GM04503 (cell line): Measurements from ENCODE around the gene NOC4L.
A peak's percentile ranks its signal among the peaks of the same experiment; 100 is the strongest.

Experiments used
- DNase-seq: peaks from one replicate; pipeline ENCODE4 v3.0.0-alpha.2; 2012; ENCODE audit warnings: low read depth

NOC4L gene

DNA sequence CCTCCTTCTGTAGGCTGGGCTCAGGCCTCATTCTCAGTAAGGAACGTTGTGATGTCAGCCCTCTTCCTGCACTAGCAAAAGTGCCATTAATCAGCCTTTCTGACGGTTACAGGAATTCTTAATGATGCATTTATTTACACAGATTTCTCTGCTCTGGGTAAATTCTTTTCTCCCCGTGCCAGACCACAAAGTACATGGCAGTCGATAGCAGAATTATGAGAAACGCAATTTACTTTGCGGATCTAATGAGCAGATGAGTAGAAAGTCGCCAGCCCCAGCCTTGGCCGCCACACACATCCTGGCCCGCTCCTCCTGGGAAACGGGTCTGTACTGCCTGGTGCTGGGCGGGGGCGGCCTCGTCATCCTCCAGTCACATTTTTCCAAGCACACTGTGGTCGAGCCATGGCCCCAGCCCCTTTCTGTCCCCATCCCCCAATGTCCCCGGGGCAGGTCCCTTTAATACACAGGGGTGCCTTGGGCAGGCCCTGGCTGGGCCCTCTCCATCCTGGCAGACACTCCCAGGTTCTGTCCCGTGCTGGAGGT lies 25.9 kb downstream of the NOC4L start:
- peak; percentile 78 for DNase-seq

DNA sequence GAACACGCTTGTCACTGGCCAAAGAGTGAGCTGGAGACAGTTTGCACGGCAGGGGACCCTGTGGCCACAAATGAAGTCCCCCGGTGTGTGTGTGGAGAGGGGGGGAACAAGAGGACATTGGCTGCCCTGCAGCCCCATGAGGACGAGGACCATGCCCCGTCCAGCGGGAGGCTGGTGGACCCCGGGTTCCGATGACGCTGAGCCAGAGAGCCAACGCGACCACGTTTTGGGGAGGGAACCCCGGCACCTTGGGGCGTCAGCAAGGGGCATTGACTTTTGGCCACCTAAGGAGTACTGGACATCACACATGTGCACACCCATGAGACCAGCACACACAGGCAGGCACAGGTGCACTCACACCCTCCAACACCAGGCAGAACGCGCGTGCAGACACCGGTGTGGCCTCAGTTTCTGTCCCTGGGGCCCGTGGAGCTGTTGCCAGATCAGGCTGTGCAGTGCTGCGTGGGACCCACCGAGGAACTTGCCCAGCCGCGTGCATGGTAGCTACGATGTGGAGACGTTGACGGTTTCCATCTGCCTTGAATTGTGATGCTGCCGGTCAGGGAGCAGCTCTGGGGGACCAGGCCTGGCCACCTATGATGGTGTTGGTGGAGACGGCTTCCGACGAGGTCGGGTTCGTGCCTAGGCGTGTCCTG lies 26.5 kb downstream of the NOC4L start:
- DNase-seq, result no peak

DNA sequence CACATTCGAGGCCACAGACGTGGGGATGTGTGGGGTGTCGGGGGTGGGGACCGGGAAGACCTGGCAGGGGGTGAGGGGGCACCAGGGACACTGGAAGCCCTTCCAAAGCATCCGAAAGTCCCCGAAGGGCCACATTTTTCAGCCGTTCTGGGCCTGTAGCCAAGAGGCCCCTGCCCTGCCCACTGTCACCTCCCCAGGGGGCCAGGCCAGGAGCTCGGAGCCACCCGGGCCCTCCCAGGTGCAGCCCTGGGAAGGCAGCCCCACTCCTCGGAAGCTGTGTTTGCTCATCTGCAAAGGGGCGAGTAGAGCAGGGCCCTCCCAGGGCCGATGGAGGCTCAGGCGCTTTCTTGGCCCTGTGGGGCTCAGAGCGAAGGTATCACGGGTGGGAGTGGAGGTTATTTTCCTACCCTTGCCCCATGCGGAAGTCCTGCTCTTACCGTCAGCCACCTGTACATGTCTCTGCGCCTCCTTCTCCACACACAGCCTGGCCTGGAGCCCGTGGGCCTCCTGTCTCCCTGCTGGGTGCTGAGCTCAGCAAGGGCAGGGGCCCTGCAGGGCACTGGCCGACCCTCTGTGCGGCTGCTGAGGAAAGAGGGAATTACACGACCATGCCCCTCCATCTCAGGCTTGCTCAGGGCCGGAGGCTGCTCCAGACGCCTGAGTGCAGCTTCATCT lies 27.2 kb downstream of the NOC4L start:
- DNase-seq, result no peak

DNA sequence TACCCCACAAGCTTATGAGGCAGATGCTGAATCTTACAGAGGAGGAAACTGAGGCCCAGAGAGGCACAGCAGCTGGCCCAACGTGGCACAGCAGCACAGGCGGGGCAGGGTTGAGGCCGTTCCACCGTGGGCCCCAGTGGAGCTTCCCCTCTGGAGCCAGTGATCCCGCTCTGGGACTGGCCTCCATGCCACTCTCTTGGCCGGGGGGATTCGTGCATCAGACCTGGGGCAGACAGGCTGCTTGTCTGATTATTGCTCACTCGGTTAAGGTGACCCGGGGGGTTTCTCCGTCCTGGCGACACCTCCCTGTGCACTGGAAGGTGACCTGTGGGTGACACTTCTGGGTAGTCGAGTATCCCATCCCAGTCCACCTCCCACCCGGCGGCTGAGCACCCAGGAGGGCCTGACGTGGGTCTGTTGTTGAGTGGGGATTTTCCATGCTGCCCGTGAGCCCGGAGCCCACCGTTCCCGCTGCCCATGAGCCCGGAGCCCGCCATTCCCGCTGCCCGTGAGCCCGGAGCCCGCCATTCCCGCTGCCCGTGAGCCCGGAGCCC lies 27.8 kb downstream of the NOC4L start:
- no peak for DNase-seq

DNA sequence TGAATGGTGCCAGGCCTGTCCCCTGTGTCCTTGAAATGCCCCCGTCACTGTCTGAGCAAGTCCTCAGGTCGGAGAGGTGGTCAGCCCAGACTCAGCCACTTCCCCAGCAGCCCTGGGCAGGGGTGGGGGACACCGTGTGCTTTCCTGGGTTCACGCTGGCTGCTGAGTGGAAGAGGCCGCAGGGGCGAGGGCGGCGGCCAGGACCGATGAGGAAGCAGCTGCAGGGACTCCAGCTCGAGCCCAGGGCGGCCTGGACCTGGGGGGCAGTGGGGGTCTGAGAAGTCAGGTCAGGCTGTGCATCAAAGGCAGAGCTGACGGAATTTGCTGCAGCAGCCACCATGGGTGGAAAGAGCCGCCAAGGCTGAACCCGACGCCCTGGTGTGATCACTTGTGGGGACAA lies 28.4 kb downstream of the NOC4L start:
- no peak for DNase-seq

DNA sequence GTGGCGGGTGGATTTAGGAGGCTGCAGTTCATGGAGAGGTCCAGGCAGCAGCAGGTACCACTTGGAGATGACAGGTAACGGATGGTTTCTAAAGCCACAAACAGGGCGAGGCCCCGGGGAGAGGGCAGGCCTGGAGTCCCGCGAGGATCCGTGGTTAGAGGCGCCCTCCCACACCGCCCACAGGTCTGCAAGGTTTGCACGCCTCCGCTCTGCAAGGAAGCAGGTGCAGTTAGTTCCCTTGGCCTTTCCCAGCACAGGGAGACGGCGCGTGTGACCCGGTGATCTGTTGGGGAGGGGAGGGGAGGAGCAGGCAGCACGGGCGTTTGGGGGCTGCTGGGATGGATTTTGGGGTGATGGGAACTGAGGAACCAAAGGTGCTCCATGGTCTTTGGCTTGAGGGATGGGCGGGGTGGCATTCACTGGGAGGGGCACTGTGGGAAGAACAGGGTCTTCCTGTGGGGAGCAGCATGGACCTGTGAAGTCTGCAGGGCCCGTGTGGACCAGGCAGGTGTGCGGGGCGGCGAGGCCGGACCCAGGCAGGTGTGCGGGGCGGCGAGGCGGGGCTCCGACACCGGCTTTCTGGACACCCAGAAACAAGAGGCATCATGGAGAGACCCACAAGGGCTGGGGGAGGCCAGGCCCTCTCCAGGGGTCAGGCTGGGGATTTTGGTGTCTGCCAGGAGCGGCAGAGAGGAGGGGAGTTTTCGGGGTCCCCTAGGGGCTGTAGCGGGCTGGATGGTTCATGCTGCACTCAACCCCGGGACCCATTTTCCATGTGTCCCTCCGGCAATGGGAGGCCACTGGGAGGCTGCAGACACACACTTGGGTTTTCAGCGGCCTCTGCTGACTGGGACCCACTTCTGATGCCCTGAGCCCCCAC lies 29.1 kb downstream of the NOC4L start:
- DNase-seq, result no peak

DNA sequence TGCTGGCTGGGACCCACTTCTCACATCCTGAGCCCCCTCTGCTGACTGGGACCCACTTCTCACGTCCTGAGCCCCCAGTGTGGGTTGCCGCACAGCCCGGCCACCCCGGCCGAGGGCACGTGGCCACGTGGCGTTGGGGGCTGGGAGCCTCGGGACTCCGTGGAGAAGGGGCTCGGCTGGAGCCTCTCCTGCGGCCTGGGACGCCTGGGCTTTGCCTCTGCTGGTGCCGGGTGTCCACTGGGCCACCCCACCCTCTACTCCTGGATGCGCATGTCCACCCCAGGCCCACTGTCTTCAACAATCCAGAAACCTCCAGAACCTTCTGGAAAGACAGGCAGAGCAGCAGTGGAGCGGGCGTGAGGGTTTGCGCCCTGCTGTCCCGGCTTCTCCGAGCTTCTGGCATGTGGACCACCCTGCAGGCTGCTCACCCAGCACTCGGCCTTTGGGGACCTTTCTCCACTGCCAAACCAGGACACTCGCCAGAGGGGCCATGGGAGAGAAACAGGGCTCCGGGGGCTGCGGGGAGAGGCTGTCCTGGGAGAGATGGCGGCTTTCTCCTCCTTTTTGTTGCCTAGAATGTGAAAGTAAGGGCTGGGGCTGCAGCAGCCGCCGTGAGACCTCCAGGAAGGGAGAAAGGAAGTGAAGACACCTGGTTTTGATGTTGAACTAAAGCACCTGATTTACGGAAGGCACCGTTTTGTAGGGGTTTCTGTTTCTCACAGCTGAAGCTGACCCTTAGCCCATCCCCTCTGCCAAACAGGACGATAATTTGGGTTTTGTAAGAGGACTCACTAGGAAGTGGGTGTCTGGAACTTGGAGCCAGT lies 30.0 kb downstream of the NOC4L start:
- no peak for DNase-seq

DNA sequence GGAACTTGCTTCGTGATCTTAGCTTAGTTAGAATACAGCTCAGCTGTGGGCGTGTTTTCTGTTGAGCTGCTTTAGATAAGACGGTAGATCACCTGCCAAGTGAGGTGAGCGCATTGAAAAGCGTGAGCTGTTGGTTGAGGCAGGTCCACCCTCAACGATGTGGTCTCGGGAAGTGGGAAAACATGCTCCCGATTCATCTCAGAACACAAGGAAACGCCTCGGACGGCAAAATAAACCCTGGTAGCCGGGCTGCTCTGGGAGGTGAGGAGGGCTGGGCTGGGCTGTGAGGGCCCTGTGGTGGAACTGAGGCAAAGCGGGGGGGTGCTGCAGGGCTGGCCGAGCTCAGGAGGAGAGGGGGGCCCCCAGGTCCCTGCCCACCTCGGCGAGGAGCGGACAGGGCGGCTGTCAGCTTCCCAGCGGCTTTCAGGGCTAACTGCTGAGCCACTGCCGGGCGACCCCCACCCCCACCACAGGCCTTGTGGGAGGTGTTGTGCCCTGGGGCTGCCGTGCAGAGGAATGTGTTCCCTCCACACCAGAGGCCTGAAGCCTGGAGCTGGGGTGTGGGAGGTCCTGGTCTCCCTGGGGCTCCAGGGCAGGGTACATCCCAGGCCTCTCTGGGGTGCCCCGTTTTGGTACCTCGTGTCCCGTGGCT lies 30.7 kb downstream of the NOC4L start:
- no peak for DNase-seq

DNA sequence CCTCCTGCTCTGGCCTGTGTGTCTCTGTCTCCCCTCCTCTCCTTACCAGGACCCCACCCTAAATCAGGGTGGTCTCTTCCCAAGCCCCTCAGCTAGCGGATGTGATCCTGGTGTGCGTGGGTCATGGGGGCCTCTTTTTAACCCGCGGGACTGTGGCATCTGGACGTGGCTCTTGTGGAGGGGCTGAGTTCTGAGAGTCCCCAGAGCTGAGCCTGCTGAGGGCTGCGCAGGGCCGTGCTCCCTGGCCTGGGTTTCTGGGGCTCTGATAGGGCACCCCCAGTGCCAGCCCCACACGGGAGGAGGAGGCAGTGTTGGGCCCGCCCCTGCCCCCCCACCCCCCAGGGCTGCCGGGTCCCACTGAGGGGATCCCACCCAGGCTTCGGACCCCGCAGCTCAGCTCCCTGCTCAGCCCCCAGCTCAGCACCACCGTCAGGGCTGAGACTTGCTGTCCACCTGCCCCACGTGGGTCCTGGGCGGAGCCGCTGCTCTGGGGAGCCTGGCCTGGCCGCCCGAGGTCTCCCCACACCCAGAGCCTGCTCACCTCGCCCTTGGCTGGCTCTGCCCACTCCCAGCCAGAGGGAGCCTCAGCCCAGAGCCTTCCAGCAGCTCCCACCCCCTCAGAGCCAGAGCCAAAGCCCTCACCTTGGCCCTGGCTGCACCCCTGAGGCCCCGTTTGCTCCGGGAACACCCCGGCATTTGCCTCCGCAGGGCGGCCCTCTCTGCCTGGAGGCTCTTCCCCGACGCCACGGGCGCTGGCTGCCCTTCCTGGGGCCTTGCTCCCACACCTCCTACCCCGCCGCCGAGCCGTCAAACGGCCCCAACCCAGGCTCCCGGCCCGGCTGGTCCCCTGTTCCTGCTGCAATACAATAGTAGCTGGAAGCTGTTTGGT lies 31.5 kb downstream of the NOC4L start:
- no peak for DNase-seq

DNA sequence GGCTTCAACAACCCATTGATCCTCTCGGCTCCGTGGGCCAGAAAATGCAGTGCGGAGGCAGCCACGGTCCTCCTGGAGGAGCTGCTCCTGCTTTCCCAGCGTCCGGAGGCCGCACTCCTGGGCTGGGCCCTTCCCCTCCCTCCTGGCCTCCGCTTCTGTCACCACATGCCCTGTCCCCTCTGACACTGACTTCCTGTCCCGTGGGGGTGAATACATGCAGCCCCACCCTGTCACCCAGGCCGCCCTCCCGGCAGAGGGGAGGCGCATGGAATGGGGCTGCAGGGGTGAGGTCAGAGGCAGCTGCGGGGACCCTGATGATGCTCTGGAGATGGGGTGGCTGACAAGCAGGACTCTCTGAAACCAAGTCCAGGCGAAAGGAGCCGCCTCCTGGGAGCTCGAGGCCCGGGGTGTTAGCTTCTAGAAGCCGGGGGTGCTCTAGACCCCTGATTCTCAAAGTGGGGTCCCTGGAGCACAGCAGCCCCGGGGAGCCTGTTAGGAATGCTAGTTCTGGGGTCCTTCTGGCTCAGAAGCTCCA lies 32.2 kb downstream of the NOC4L start:
- DNase-seq, result no peak

DNA sequence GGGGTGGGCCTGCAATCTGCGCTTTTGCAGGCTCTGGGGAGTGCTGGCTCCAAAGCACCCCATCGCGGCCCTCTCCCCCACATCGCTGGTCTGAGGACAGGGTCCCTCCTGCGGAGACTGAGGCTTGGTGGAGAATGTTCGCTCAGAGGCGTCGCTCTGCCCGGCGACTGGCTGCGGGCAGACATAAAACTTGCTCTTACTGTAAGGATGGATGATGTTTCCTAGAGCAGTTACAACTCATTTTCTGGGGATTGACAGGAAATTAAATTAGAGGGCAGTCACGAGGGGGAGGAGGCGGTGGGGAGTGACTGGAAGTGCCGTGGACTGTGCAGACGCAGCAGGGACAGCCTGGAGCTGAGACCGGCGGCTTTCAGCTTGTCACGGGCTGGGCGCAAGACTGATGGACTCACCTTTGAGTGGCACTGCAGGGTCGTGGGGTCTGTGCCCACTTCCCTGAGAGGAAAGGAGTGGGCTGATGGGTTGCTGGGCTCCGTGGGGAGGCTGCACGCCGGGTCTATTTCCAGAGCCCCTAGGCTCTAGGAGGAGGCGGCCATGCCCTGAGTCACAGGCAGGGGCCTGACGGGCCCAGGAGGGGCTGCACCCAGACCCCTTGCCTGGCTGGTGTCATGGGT lies 32.8 kb downstream of the NOC4L start:
- DNase-seq, result no peak

DNA sequence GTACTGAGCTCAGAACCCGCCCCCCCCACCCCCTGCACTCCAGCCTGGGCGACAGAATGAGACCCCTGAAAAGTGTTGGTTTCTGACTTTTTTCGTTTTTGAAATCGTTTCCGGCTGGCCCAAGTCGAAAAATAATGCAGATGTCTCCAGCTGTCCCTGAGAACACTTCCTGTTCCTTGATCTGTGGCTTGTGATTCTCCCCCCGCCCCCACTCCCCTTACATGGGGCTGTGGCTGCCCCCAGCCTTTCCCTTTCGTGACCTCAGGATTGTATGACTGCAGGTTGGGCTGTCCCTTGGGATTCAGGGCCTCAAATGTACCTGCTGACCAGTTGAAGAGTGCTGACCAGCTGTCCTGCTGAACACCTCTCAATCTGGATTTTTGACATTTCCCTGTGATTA lies 34.1 kb downstream of the NOC4L start:
- no peak for DNase-seq

DNA sequence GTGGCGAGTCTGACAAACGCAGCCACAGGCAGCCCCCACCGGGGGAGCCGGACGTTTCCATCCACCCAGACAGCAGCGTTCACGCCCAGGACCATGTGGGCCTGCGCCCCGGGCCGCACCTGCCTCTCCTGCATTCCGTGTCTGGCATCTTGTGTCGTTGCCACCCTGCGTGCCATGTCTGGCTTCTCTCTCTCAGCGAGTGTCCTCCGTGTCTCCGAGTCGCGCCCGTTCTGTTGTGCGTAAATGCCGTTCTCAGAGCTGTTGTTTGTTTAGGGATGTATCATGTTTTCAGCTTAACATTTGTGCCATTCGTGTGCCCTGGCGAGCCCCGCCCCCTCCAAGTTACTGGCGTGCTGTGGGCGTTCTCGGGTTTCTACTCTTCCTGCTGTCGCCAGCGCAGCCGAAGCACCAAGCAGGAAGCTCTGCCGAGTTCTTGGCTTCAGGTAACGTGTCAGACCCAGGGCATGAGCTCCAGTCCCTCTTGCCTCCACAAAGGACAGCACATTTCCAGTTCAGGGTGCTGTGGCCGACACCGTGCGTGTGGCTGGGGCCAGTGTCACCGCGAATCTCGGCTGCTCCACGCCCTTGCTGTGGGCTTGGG lies 34.6 kb downstream of the NOC4L start:
- no peak for DNase-seq

DNA sequence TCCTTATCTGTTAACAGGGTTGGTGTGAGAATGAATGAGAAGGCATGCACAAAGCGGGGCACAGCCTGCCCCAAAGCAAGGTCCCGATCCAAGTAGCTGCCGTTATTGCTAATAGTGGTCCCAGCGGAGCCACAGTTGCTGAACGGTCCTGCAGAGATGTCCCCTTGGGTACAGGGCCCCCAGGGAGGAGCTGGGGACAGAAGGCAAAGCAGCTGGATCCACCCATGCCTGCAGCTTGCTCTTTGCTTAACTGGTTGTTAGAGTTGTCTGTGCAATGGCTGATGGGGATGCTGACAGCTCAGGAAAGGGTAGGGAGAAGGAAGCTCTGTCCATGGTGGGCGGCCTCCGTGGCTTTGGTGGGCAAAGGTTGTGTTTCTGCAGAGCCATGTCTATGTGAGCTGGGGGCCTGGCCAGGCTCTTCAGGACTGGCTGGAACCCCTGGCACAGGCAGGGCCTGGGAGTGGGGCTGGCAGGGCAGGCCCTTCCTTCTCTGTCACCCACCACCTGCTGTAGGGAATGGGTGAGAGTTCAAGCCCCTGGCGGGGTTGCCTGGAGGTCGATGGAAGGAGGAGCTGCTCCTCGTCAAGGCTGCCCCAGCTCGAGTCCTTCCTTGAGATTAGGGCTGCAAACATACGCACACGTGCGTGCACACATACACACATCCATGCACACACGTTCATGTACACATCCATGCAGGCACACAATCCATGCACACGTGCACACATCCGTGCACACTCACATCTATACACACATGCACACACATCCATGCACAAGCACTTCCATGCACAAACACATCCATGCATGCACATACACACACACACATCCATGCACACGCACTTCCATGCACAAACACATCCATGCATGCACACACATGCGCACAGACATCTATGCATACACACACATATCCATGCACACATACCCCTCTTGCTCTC lies 35.4 kb downstream of the NOC4L start:
- DNase-seq, result no peak

DNA sequence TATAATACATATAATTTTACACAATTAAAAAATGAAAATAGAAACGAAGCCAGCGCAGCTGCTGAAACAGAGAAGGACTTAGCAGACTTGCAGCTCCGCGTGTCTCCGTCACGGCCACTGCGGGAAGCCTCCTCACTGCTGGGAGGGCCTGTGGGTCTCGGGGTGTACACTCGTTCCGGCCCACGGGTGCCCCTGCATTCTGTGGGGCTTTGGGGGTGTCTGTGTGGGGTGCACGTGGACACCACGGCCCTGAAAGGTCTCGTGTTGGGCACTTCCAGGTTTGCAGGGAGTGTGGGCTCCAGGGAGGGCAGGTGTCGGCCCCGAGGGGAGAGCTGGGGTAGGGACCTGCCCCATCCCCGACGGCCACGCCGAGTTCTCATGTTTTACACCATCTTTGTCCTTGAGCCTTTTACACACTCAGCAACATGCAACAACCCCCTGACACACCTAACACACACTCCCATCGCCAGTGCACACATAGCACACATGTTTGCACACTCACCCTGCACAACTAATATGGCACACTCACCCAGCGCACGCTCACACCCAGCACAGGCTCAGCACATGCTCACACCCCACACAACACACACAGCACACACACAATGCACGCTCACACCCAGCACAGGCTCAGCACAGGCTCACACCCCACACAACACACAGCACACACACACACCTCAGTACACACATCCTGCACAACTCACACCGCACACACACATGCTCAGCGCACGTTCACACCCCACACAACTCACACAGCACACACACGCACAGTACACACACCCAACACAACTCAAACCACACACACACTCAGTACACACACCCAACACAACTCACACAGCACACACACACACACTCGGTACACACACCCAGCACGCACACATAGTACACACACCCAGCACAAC lies 36.6 kb downstream of the NOC4L start:
- DNase-seq, result no peak

DNA sequence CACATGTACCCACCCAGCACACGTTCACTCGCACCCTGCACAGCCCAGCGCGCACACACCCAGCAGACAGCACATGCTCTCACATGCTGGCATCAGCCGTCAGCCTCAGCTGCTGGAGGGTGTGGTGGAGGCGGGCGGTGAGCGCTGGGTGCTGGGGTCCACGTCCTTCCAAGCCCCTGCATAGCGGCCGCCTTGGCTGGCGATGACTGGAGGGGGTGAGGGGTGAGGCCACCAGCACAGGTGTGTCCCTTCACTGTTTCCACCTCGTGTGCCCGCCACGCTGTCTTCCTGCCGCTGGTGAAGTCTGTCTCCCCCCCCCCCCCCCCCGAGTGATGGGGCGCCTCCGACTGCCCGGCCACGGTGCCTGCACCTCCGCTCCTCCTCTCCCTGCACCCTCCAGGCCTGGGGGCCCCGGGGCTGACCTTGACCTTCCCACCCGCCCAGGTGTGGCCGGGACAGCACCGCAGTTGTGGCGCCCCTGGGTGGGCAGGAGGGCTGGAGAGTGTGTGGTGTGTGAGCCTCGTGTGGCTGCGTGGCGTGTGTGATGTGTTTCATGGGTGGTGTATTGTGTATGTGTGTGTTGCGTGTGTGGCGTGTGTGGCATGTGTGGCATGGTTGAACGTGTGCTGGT lies 37.4 kb downstream of the NOC4L start:
- DNase-seq, result no peak
